Myocyte (in vitro differentiated cells): ENCODE measurements around the gene DUSP22. TPM values are rescaled to one million over a fixed set of nuclear protein-coding genes. Genes with fewer than 3 reads are reported as not detected.

Source experiments
- DNase-seq: peaks from one replicate; pipeline ENCODE4 v3.0.0-alpha.2; 2012; ENCODE audit warnings: low read depth
- total RNA-seq: library from RNA; depleted of rRNA; stranded (reverse); fragments of >200 nt; gene quantifications from 2 replicates; pipeline ENCODE4 v1.2.3, GENCODE V29; 2014

The DUSP22 gene
- total RNA-seq, 1 donor from 2014 or later, result 46.4 TPM

DNA sequence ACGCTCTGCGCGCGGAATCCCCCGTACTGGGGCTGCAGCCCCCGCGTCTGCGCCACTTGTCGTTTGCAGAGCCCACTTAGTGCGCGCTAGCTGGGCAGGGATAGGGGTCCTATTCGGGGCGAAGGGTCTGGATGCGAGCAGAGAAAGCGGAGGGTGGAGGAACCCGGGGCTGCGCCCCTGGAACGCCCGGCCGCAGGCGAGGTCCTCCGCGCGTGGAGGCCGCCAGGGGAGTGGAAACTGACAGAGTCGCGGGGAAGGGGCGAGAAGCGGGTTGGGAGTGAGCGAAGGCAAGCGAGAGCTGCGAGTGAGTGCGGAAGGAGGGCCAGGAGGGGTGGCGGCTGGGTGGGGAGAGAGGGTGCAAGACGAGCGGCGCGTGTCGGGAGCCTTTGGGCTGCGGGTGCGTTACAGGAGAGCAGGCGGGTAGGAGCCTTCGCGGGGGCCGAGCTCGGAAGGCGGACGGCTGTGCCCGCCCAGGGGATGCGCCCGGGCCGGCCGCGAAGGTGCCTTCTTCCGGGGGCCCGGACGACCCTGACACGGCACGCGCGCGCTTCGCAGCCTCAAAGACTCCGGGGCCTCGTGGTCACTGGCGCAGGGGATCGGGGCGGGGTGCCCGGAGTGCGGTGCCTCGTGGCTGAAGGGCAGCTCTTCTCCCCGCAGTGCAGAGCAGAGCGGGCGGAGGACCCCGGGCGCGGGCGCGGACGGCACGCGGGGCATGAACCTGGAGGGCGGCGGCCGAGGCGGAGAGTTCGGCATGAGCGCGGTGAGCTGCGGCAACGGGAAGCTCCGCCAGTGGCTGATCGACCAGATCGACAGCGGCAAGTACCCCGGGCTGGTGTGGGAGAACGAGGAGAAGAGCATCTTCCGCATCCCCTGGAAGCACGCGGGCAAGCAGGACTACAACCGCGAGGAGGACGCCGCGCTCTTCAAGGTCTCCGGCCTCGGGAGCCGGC is 100.4 kb downstream of the DUSP22 start:
- no peak for DNase-seq

GRCh38 chr6:393391-394221 is 101.3 kb downstream of the DUSP22 start:
- DNase-seq, result no peak

DNA sequence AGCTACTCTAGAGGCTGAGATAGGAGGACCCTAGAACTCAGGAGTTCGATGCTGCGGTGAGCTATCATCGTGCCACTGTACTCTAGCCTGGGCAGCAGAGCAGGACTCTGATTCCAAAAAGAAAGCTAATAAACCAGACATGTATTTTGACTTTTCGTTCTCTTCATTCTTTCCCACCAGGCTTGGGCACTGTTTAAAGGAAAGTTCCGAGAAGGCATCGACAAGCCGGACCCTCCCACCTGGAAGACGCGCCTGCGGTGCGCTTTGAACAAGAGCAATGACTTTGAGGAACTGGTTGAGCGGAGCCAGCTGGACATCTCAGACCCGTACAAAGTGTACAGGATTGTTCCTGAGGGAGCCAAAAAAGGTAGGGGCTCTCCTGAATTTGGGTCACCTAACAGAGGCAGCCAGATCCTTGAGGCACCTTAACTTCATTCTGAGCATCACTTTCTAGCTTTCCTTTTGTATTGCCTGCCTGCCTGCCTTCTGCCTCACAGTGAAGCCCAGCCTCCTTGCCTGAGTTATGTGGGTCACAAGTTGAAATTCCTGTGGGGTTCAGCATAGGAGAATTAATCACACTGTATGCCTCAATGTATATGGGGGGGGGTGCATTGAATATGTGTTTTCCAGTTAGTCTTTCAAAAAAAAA is 102.5 kb downstream of the DUSP22 start:
- no peak for DNase-seq

GRCh38 chr6:395432-396125 is 103.3 kb downstream of the DUSP22 start:
- DNase-seq, result no peak

GRCh38 chr6:396126-396520 is 103.8 kb downstream of the DUSP22 start:
- DNase-seq, result no peak

GRCh38 chr6:397056-397455 is 104.8 kb downstream of the DUSP22 start:
- no peak for DNase-seq

GRCh38 chr6:397604-398003 is 105.3 kb downstream of the DUSP22 start:
- no peak for DNase-seq

- no peak for DNase-seq
Observed at GRCh38 chr6:398065-398464, 105.8 kb downstream of the DUSP22 start.

GRCh38 chr6:398558-399078 is 106.3 kb downstream of the DUSP22 start:
- DNase-seq, result no peak

DNA sequence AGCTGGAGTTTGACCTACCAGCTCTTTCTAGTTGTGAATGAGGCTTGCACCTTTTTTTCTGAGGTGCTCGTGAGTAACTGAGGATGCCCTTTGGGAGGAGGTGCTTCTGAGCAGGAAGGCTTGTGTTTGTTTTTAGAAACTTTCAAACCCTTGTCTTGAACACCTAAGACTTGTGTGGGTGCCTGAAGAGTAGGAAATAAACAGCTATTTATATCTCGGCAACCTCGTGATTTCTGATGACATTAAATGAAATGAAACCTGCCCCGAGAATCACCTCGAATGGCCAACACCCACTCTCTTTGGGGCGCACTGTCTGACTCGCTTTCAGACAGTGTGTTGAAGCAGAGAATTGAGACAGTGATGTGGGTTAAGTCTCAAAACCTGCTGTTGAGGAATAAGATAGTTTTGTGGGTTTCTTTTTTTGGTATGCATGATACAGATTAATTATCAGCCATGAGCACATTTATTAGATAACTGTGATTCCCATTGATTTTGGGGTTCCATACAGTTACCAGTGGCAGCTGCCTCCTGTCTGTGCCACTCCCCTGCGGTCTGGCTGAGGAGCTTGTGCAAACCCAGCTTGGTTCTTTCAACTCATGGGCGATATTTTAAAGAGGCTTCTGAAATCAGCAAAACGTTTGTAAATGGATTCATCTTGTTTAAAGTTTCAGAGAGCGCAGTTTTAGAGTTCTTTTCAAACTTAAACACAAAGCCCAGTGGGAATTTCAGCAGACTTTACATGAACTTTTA is 107.7 kb downstream of the DUSP22 start:
- no peak for DNase-seq

- DNase-seq, result no peak
Observed at GRCh38 chr6:400815-401214, 108.5 kb downstream of the DUSP22 start.

Other genes starting within 250 kb of the DUSP22 start
- not detected in 2 replicates for gene IRF4, start 99.3 kb downstream of the DUSP22 start, total RNA-seq